Retinal pigment epithelial cell (primary cell): ENCODE measurements around the gene FARS2.

Source experiments
- DNase-seq: peaks from one replicate; pipeline ENCODE4 v3.0.0-alpha.2; 2010; ENCODE audit warnings: low read depth
- H3K4me3 ChIP-seq: 2 replicates; pipeline ENCODE4 v1.5.1; 2011; ENCODE audit warnings: mild to moderate bottlenecking, low read length, control low read depth, moderate library complexity
- CTCF ChIP-seq: conservative IDR thresholded peaks from 2 replicates; pipeline ENCODE4 v1.5.1; 2011; ENCODE audit warnings: low read depth, low read length, control low read depth, inconsistent platforms

The FARS2 gene

DNA sequence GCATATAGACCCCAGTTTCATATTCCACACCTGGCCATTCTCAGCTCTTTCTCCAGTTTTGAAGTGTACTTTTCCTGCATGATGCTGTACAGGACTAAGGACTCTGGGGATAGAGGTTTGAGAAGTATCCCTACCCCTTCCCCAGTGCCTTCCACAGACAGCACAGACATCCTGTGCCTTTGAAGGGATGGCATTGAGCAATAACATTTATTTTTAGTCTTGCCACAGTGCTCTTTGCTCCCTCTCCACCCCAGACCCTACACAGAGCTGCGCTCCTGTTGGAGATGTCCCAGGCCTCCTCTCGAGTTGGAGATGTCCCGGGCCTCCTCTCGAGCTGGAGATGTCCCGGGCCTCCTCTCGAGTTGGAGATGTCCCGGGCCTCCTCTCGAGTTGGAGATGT is 275.8 kb downstream of the FARS2 start:
- TF ChIP-seq CTCF: no peak
- H3K4me3 ChIP-seq: no peak overlapping the region
- no peak for DNase-seq

- DNase-seq: no peak
- H3K4me3 ChIP-seq: no peak overlapping the region
- TF ChIP-seq CTCF: no peak
Observed at GRCh38 chr6:5537967-5538366, 276.7 kb downstream of the FARS2 start.

DNA sequence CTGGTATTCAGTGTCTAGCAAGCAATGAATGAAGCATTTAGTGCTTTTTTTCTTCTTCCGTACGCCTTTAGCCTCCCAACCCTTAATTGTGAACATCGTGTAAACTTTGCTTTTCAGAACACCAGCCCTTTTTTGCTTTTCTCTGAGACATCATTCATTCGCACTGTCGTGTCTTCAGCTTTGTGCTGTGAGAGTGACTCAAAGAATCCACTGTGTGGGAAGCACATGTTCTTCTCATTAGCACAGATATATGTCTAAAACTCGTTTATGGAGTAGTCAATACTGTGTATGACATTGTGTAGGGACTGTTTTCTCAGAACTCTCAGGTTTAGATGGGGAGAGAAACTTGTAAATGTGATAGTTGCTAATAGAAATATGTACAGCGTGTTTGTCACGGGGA is 279.1 kb downstream of the FARS2 start:
- H3K4me3 ChIP-seq: no peak overlapping the region
- no peak for DNase-seq
- TF ChIP-seq CTCF: no peak

DNA sequence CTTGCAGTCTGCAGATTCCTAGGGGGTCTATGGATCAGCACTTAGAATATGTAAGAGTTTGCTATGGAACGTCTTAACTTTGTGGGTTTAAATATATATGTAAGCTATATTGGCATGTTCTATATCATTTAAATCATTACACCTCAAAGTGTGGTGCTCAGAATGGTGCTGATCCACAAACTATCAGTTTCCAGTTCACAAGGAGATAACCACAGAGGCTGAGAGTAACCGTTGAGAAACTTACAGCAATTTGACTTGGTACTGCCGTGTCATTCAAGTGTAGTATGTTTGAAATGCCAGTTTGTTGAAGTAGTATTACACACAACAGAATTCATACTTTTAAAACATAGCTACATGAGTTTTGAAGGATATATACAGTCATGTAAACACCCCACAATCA is 279.7 kb downstream of the FARS2 start:
- TF ChIP-seq CTCF: no peak
- no peak for DNase-seq
- H3K4me3 ChIP-seq: no peak overlapping the region

- no peak for TF ChIP-seq CTCF
- H3K4me3 ChIP-seq: no peak overlapping the region
- DNase-seq: no peak
Observed at GRCh38 chr6:5541751-5542432, 280.6 kb downstream of the FARS2 start.

GRCh38 chr6:5547556-5547955 is 286.2 kb downstream of the FARS2 start:
- TF ChIP-seq CTCF: no peak
- H3K4me3 ChIP-seq: no peak overlapping the region
- DNase-seq: no peak

GRCh38 chr6:5550631-5551030 is 289.3 kb downstream of the FARS2 start:
- TF ChIP-seq CTCF: no peak
- no peak overlapping the region for H3K4me3 ChIP-seq
- no peak for DNase-seq
